Measurements from ENCODE around the gene CTNND2. TPM values are rescaled to one million over a fixed set of nuclear protein-coding genes. Genes with fewer than 3 reads are reported as not detected.

Gene CTNND2
- total RNA-seq, 1 donor from 2014 or later = 13.9 TPM

GRCh38 chr5:11780641-11781345 is 123.5 kb downstream of the CTNND2 start:
- no peaks in the 10 kb centered on the region for H4K20me1 ChIP-seq (ENCODE audit: low read depth)
- H3K9ac ChIP-seq = no peak overlapping the region
- Mint-ChIP-seq H3K27me3 (ENCODE audit: insufficient read depth, low read depth) (peaks cover 5% of the 10 kb centered on the region), H3K9me3 (peaks cover 20% of the 10 kb centered on the region), H3K4me3 (no peak overlapping the region), H3K4me1 (no peaks in the 10 kb centered on the region), H3K36me3 (peaks cover 3% of the 10 kb centered on the region), H3K27ac (no peak overlapping the region)
- no peak overlapping the region for H3K4me3 ChIP-seq
- H3K4me1 ChIP-seq = no peaks in the 10 kb centered on the region
- H2AFZ ChIP-seq (replicated peaks) = no peak overlapping the region
- no peak overlapping the region for H3K4me2 ChIP-seq
- H3K27me3 ChIP-seq = no peaks in the 10 kb centered on the region
- DNase-seq (ENCODE audit: low spot score) = no peak
- H3K79me2 ChIP-seq (ENCODE audit: low read depth) = no peaks in the 10 kb centered on the region
- peaks cover 5% of the 10 kb centered on the region for H3K9me3 ChIP-seq (ENCODE audit: low read depth)
- H3K36me3 ChIP-seq = no peaks in the 10 kb centered on the region
- H3F3A ChIP-seq (ENCODE audit: low read depth) = no peaks in the 10 kb centered on the region
- TF ChIP-seq CTCF (IDR thresholded peaks at IDR 0.05) (no peak), EZH2 (IDR thresholded peaks at IDR 0.05) (no peak)
- H3K27ac ChIP-seq = no peak overlapping the region

GRCh38 chr5:11777096-11777495 is 127.2 kb downstream of the CTNND2 start:
- Mint-ChIP-seq H3K27me3 (ENCODE audit: insufficient read depth, low read depth) (no peaks in the 10 kb centered on the region), H3K27ac (no peak overlapping the region), H3K9me3 (peaks cover 3% of the 10 kb centered on the region), H3K4me3 (no peak overlapping the region), H3K36me3 (no peaks in the 10 kb centered on the region), H3K4me1 (peaks cover 6% of the 10 kb centered on the region)
- H3K79me2 ChIP-seq (ENCODE audit: low read depth) = no peaks in the 10 kb centered on the region
- no peak overlapping the region for H3K4me3 ChIP-seq
- TF ChIP-seq EZH2 (IDR thresholded peaks at IDR 0.05) = no peak
- TF ChIP-seq CTCF (IDR thresholded peaks at IDR 0.05) = no peak
- TF ChIP-seq EZH2phosphoT487 (IDR thresholded peaks at IDR 0.05) = no peak
- no peaks in the 10 kb centered on the region for H3K4me1 ChIP-seq
- no peak for DNase-seq (ENCODE audit: low spot score)
- no peak overlapping the region for H2AFZ ChIP-seq (replicated peaks)
- no peak overlapping the region for H3K4me2 ChIP-seq
- no peaks in the 10 kb centered on the region for H3K9me3 ChIP-seq (ENCODE audit: low read depth)
- no peak overlapping the region for H3K27ac ChIP-seq
- no peaks in the 10 kb centered on the region for H3K36me3 ChIP-seq
- no peaks in the 10 kb centered on the region for H3F3A ChIP-seq (ENCODE audit: low read depth)
- no peaks in the 10 kb centered on the region for H4K20me1 ChIP-seq (ENCODE audit: low read depth)
- no peak overlapping the region for H3K9ac ChIP-seq
- no peaks in the 10 kb centered on the region for H3K27me3 ChIP-seq

GRCh38 chr5:11770310-11770709 is 133.9 kb downstream of the CTNND2 start:
- H3F3A ChIP-seq (ENCODE audit: low read depth) = no peaks in the 10 kb centered on the region
- H3K36me3 ChIP-seq = no peaks in the 10 kb centered on the region
- Mint-ChIP-seq H3K36me3 (peaks cover 4% of the 10 kb centered on the region), H3K27ac (no peak overlapping the region), H3K27me3 (ENCODE audit: insufficient read depth, low read depth) (peaks cover 2% of the 10 kb centered on the region), H3K4me3 (no peak overlapping the region), H3K9me3 (peaks cover 2% of the 10 kb centered on the region), H3K4me1 (peaks cover 8% of the 10 kb centered on the region)
- DNase-seq (ENCODE audit: low spot score) = no peak
- no peaks in the 10 kb centered on the region for H3K9me3 ChIP-seq (ENCODE audit: low read depth)
- no peak overlapping the region for H3K4me3 ChIP-seq
- no peak overlapping the region for H3K9ac ChIP-seq
- H2AFZ ChIP-seq (replicated peaks) = no peak overlapping the region
- no peak overlapping the region for H3K4me2 ChIP-seq
- no peak overlapping the region for H3K27ac ChIP-seq
- no peaks in the 10 kb centered on the region for H3K27me3 ChIP-seq
- no peaks in the 10 kb centered on the region for H4K20me1 ChIP-seq (ENCODE audit: low read depth)
- no peaks in the 10 kb centered on the region for H3K4me1 ChIP-seq
- TF ChIP-seq EZH2phosphoT487 (IDR thresholded peaks at IDR 0.05) (no peak), EZH2 (IDR thresholded peaks at IDR 0.05) (no peak), CTCF (IDR thresholded peaks at IDR 0.05) (no peak)
- no peaks in the 10 kb centered on the region for H3K79me2 ChIP-seq (ENCODE audit: low read depth)
